NCI-H2107 treated with DMSO at 0.1 percent for 48 hours (cell line): ENCODE measurements around the gene SNW1.
"Not testable (repeated sequence)": the region's sequence is repeated elsewhere in the genome, so short reads cannot be mapped to it uniquely, and the experiment has no call there.

Experiments
- DNase-seq: peaks from one replicate; lab custom pipeline; 2025; ENCODE audit not compliant: unreplicated experiment; lab: John Stamatoyannopoulos, UW

The SNW1 gene

DNA sequence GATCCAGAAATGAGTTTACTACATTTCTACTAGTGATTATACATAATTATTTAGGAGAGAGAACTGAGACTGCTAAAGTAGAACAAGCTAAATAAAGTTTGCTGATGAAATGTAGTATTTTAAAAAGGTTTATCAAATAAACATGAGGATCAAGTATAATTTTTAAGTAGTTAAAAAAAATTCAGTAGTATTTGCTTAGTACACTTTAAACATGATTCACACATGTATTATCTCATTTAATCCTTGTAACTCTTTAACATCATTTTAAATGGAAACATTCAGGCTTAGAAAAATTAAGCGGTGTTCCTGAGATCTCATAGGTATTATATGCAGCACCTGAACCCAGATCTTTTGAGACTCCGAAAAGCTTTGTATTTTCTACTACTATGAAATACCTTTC lies 8.7 kb downstream of the SNW1 start:
- DNase-seq: no peak

DNA sequence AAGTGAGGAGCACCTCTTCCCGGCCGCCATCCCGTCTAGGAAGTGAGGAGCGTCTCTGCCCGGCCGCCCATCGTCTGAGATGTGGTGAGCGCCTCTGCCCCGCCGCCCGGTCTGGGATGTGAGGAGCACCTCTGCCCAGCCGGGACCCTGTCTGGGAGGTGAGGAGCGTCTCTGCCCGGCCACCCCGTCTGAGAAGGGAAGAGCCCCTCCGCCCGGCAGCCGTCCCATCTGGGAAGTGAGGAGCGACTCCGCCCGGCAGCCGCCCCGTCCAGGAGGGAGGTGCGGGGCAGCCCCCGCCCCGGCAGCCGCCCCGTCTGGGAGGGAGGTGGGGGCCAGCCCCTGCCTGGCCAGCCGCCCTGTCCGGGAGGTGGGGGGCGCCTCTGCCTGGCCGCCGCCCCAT lies 13.5 kb downstream of the SNW1 start:
- not testable (repeated sequence) for DNase-seq

DNA sequence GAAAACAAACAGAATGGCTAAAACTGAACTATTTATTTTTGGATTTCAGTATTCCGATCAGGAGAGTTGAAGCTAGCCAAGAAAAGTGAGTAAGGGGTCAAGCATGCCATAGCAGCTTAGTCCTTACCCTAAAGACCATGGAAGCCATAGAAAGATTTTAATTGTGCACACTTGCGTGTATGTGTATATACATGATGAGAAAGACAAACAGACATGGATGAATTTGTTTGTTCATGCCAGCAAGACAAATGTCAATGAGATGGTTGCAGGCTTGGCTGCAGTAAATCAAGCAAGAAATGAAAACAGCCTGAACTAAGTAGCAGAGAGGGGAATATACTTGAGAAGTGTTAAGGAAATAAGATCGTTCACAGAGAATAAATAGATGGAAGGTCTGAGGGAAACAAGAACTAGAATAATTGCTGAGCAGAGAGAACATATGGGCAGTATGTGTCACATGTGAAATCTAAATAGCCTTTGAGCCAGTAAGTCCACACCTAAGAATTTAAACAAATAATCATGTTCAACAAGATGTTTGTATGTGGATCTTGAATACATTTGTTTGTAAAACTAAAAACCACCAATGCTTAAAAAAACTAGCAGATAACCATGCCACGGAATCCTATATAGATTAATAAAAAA lies 14.8 kb downstream of the SNW1 start:
- DNase-seq: no peak

DNA sequence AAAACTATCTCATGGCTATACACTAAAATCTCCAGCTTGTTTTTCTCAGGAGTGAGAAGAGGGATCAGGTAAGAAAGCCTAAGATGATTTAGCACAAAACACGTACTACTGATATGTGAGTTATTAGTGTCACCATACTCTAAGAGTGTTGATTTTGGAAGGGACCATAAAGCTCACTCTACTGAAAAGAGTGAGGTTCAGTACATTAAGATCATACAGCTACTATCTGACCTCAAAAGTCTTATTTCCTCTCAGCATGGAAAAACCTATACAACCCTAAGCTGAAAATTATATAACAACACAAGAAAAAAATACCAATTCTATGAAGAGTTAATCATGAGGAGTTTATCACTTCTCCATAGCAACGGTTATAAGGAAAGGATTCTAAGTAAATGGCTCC lies 19.5 kb downstream of the SNW1 start:
- DNase-seq: no peak

DNA sequence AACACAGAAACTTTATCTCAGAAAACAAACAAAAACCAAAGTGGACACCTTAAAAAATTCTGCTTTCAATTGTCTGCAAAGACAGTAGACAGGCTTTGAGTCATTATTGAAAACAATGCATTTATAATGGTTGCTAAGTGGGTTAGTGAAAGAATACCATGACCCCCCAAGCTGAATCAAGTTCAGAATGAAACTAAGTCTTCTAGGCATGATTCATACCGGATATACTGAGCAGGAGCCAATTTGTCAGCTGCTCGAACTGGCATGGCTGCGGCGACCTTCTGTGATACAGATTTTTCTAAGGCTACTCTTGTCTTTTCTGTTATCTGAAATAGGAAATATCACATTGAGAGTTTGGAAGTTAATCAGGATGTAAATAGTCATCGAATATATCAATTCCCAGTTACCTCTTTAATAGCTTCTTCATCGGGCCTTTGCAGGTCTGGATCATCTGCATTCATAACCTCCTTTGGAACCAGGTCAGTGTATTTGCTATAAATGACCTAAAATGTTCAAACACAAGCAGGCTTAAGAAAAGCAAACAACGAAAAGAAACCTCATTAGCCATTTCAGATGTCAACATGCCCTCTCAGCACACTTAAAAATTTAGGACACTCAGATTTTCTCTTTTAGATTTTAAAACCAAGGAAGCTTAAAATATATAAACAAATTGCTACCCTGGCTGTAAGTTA lies 22.3 kb downstream of the SNW1 start:
- no peak for DNase-seq

DNA sequence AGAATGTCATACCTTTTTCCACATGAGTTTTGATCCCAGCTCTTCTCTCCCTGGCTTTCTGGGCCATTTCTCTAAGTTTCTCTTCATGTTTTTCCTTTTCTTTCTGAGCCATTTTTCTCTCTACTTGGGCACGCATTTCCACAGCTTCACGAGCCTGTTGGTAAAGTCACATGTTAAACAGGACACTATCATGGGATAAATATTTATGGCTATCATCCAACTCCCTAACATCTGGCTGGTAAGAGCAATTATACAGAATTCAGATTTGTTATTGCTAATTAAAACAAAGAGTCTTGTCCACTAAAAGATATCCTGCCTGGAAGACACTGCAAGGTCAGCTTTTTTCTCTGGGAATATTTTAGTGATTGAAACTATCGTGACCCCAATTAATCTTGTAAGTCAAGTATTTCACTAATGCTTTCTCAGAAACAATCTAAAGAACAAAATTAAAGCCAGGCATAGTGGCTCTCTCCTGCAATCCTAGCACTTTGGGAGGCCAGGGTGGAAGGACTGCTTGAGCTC lies 29.9 kb downstream of the SNW1 start:
- DNase-seq: no peak

DNA sequence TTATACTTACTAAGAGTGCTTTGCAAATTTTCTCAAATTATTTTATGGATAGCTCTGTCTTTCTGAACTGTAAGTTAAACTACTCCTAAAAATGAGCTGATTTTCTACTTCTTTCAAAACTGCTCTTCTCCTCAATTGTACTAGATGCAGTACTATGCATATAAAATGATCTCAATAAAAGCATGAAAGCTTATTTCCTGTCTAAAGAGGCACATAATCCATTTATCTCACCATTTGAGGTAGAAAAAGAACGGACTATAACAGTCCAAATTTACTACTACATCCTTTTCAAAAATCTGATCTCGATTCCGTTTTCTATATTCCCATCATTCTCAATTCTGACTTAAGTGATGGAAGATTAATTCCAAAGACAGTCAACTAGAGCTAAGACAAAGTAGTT lies 38.7 kb downstream of the SNW1 start:
- no peak for DNase-seq

DNA sequence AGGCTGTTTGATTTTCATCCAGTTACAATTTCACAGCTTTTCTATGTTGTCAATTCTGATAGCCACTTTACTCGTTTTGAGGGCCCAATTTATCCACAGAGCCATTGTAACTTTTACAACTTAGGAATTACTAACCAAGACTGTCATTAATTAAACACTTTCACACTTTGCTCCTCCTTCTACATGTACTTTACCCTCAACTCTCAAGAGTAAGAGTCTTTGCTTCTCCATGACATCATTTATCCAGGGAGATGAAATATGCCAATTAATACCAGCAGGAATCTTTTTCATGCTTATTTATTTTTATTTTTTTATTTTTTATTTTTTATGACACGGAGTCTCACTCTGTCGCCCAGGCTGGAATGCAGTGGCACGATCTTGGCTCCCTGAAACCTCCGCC lies 39.5 kb downstream of the SNW1 start:
- no peak for DNase-seq

DNA sequence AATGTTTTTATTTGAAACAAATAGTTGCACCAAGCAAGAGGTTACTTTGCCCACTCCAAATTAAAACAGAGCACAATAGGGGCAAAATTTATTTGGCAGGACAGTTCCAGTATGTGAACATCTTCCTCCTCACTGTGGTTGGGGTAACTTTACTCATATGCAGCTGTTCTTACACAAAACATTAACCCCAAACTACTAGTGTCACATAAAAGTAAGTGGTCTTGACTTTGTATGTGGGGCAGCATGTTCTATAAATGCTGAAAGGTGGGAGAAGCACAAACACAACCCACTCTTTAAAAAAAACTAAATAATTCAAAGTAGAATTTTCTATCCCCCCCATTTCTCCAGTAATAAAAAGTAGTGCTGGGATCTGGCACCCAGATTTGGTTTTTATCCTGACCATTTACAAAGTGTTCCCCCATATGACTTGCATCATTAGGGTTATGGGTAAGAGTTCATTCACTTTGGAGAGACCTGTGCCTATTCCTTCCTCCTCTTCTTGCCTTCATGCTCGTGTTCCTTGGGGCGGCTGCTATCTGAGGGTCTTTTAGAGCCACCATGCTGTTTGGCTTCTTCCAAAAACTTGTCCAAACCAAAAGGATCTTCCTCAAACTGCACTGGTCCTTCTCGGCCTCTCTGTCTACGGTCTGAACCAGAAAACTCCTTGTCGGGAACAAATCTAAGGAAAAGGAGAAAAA lies 43.2 kb downstream of the SNW1 start:
- DNase-seq: no peak

DNA sequence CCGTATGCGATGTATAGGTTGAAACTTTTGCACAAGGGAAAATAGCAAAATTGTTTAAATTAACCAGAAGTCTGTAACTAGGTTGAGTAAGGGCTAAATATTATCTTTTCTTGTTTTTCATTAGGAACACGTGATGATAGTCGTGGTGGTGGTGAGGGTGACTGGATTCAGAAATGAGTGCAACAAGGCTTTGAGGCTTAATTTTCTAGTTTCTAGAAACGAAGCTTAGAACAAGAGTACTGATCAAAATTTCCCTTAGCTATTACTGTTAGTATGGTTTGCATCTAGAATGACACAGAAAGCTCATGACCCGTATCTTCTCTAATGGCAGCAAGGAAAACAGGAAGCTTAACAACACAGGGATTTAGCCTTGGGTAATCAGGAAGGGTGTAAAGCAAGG lies 46.0 kb downstream of the SNW1 start:
- no peak for DNase-seq

DNA sequence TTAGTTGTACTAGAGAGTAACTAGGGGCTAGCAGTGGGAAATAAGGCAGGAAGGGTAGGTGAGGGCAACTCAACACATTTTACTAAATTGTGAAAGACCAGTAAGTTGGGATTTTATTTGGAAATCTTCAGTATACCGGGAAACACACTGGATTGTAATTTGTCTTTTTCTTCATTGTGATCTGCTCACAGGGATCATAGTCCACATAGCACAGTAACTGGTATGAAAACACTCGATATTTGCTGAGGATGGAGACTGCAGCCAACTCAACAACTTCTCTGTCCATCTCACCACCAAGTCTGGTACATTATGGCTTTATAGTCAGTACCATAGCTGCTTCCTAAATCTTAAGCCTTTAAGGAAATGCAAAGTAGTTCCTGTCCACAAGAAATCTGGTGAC lies 50.6 kb downstream of the SNW1 start:
- DNase-seq: no peak

DNA sequence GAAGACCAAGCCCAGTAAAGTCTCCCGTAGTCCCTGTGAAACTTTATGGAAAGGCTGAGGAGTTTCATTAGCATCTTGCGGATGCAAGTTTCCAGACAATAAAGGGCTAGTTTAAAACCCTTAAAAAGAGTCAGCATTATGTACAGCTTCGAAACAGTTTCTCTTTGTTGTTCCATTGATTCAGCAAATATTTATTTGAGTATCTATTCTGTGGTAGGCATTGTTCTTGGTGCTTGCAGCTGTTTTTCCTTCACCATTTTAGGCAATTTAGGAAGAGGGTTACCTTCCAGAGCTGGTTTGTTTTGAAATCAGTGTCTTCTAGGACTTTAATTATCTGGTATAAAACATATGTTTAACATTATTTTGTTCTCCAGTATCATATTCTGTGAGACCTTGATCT lies 51.5 kb downstream of the SNW1 start:
- no peak for DNase-seq

DNA sequence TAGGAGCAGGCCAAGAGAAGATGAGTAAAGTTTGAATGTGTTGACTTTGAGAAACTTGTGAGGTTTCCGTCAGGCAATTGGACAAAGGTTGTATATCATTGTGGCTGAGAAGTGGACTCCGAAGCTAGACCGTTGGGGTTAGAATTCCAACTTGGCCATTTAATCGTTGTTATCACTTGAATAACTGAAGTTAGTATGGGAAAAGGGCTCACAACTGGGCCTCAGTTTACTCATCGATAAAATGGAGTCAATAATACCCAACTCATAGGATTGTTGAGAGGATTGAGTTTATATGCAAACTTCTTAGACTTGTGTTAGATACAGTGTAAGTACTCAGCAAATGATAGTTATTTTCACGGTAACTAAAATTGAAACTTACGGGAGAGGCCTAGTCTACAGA lies 52.2 kb downstream of the SNW1 start:
- no peak for DNase-seq

DNA sequence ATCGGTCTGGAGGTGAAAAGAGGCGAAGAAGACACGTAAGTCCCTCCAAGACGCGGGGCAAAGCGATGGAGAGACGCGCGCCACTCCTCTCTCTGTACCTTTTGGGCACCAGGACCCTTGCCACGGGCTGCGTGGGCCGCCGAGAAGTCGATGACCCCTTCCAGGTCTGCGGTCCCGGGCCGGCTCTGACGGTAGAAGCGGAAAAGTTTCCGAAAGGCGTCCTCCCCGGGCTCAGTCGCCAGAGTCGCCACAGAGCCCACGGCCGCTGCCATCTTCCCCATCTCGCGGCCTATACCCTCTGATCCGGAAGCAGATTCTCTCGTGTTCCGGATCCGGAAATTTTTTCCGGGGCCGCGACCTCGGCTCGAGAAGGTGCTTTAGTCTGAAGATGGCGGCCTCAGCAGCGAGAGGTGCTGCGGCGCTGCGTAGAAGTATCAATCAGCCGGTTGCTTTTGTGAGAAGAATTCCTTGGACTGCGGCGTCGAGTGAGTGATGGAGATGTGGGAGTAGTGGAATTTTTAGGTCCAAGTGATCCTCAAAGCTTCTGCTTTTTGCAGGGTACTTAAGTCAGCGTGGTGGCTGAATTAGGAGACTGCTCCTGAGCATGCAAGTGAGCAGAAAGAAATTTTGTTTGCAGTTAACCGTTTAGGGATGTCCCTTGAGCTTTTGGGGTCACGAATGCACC lies 53.1 kb downstream of the SNW1 start, which contains the start of the genes ALKBH1 and SLIRP:
ALKBH1 (minus strand) TSS at position 300 of the 685 bp plus-strand sequence; CDS start at position 281, 19 bp downstream.
SLIRP (plus strand) TSS at position 380 of the 685 bp plus-strand sequence; CDS start at position 389, 9 bp downstream.
- peak; percentile 96 for DNase-seq

DNA sequence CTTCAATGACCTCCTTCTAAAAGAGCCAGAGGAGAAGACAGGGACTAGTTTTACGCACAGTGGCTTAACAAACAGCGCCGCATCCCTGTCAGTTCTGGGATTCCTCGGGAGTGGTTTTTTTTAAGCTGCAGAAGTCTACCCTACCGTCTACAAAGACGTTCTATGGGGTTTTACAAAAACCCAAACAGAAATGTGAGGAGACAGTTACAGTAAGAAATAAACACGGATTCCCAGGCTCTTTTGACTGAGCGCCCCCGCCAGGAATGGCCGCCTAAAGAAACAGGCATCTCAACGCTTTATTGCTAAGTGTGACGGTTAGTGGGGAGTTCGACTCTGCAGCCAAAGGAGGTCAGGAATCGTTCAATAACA lies 53.6 kb downstream of the SNW1 start:
- peak; percentile 82 for DNase-seq

DNA sequence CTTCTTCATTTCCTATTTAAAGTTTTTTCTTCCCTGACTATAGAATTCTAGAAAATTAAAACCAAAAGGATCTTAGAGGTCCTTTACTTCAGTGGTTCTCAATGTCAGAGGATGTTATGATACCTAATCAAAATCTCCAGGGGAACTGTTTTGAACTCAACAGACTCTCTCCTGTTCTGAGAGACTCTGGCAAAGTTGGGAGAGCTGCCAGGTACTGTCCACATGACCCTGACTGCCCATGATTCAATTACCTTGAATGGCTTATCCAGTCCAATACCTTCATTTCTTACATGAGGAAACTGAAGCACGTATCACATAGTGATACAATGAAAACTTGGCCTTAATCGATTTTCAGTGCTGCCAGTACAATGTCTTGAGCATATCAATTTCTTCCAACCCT lies 69.7 kb downstream of the SNW1 start:
- no peak for DNase-seq

DNA sequence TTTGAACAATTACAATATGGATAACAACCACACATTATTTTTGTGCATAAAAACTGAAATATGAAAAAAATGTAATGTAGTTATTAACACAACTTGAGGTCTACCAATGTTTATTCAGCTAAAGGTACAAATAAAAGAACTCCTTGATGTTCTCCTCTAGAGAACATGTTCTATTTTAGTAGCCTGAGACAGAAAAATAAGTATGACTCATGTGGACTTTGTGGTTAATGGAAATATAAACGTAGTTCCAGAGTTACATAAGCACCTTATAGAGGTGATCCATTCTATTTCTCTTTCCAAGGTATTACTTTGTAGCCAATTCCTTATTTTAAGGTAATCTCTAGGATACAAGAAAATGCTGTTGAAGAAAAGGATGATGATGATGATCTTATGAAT lies 78.8 kb downstream of the SNW1 start:
- no peak for DNase-seq

DNA sequence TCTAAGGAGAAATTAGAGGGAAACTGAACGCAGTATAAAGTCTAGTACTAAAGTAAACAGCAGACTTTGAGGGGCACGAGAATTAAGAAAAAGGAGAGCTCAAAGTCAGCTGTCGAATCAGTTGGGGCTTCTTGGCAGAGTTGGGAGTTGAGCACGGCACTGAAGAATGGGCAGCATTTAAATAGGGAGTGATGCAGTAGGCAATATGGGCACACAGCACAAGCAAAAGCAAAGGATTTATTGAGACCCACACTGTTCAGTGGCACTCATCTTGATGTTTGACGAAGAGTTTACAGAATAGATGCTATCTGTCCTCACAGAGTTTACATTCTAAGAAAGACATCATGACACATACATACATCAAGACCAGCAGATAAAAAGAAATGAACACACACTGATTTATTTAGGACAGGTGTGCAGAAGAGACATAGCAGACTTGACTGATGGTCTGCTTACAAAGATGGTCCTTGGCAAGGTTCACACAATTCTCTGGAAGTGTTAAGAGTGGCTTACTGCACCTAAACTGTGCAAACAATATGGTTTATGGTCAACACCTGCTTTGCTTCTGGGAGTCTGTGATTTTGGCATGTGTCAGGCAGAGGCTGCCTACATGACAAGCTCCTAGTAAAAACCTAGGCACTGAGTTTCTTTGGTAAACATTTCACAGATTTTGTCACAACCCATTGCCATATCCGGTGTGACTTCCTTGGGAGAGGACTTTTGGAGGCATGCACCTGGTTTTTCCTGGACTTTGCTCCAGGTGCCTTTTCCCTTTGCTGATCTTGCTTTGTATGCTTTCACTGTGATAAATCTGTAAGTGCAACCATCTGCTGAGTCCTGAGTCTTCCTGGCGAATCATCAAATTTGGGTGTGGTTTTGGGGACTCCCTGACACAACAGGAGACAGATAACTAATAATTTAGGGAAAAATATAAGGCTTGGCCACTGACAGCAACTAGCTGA lies 79.5 kb downstream of the SNW1 start:
- DNase-seq: no peak

DNA sequence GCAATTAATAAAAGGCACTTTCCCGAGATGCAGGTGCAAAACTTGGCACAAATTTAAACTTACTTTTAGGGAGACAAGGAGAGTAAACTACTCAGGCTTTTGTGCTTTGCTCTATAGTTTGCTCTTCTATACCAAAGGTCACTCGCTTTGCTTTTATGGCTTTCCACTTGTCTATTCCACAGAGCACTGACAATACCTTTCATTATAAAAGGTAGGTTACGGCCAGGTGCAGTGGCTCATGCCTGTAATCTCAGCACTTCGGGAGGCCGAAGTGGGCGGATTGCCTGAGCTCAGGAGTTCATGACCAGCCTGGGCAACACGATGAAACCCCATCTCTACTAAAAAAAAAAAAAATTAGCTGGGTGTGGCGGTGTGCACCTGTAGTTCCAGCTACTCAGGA lies 86.0 kb downstream of the SNW1 start:
- DNase-seq: no peak

DNA sequence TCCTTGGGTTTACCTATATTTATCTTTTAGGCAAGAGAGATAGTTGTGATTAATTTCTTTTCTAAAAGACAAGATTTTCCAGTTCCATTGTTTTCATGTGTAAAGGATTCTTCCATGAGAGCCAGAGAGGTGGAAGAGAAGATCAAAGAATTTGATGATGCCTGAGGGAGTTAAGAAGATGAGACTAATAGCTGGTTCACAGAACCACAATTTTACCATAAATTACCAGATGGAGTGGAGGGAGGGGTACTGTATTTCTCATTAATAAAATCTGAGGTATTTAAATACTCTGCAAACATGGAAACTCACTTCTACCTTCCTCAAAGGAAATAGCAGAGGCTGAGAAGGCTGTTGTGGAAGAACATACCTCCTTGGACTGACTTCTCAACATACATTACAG lies 87.8 kb downstream of the SNW1 start:
- no peak for DNase-seq
